Activated naive CD4-positive, alpha-beta T cell treated with Interleukin-2 at 50 U/mL for 16 hours (primary cell): ENCODE data around the gene GAL.

Experiments used
- DNase-seq: peaks from one replicate; pipeline ENCODE4 v3.0.0-alpha.2; 2020

GAL gene

GRCh38 chr11:68714060-68714856 is 29.9 kb downstream of the GAL start:
- no peak for DNase-seq

GRCh38 chr11:68715456-68716122 is 31.2 kb downstream of the GAL start:
- no peak for DNase-seq

- no peak for DNase-seq
Observed at GRCh38 chr11:68721075-68721474, 36.7 kb downstream of the GAL start.

GRCh38 chr11:68722143-68722542 is 37.8 kb downstream of the GAL start:
- no peak for DNase-seq

GRCh38 chr11:68724293-68724692 is 39.9 kb downstream of the GAL start:
- DNase-seq, result no peak

- DNase-seq, result no peak
Observed at GRCh38 chr11:68727783-68728182, 43.4 kb downstream of the GAL start.

- no peak for DNase-seq
Observed at GRCh38 chr11:68734111-68734510, 49.8 kb downstream of the GAL start.

- DNase-seq, result no peak
Observed at GRCh38 chr11:68735125-68735524, 50.8 kb downstream of the GAL start.

- DNase-seq, result no peak
Observed at GRCh38 chr11:68735646-68736045, 51.3 kb downstream of the GAL start.
